GM06990 (cell line): ENCODE data around the gene GRM3.
A peak's percentile ranks its signal among the peaks of the same experiment; 100 is the strongest.

Source experiments
- DNase-seq: peaks from one replicate; pipeline ENCODE4 v3.0.0-alpha.2; 2011; ENCODE audit not compliant: insufficient read length; ENCODE audit errors: extremely low read depth
- H3K27me3 ChIP-seq: replicated peaks from 2 replicates; pipeline ENCODE4 v1.6.0; 2011; ENCODE audit warnings: low read length; ENCODE audit not compliant: control insufficient read depth, insufficient read depth
- H3K36me3 ChIP-seq: 2 replicates; pipeline ENCODE4 v1.5.1; 2011; ENCODE audit warnings: low read length; ENCODE audit not compliant: control insufficient read depth, insufficient read depth
- H3K4me3 ChIP-seq: replicated peaks from 2 replicates; pipeline ENCODE4 v1.5.1; 2011; ENCODE audit warnings: low read depth, mild to moderate bottlenecking, control low read depth, low read length
- TF ChIP-seq, protein P1 (sequence below): IDR thresholded peaks from 2 replicates; pipeline ENCODE4 v1.5.1; 2011; ENCODE audit warnings: low read length, control low read depth, mild to moderate bottlenecking, inconsistent platforms; ENCODE audit not compliant: insufficient read depth, poor library complexity, severe bottlenecking

Gene GRM3

DNA sequence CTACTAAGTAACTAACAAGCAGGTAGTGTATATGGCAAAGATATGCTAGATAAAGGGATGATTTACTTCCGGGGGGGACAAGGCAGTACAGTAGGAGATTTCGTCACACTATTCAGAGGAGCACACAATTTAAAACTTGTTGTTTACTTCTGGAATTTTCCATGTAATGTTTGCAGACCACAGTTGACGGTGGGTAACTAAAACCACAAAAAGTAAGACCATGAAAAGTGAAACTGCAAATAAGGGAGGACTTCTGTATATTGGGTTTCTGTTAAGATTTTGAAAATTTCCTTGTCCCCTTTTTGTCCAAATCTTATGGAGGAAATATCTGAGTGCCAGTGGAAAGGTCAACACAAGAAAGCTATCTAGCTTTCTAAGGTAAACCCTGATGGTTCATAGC is 245.8 kb downstream of the GRM3 start:
- no peaks in the 10 kb centered on the region for H3K27me3 ChIP-seq
- no peak for DNase-seq
- no peaks in the 10 kb centered on the region for H3K36me3 ChIP-seq
- TF ChIP-seq, protein P1, sequence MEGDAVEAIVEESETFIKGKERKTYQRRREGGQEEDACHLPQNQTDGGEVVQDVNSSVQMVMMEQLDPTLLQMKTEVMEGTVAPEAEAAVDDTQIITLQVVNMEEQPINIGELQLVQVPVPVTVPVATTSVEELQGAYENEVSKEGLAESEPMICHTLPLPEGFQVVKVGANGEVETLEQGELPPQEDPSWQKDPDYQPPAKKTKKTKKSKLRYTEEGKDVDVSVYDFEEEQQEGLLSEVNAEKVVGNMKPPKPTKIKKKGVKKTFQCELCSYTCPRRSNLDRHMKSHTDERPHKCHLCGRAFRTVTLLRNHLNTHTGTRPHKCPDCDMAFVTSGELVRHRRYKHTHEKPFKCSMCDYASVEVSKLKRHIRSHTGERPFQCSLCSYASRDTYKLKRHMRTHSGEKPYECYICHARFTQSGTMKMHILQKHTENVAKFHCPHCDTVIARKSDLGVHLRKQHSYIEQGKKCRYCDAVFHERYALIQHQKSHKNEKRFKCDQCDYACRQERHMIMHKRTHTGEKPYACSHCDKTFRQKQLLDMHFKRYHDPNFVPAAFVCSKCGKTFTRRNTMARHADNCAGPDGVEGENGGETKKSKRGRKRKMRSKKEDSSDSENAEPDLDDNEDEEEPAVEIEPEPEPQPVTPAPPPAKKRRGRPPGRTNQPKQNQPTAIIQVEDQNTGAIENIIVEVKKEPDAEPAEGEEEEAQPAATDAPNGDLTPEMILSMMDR, result no peak
- no peak overlapping the region for H3K4me3 ChIP-seq

DNA sequence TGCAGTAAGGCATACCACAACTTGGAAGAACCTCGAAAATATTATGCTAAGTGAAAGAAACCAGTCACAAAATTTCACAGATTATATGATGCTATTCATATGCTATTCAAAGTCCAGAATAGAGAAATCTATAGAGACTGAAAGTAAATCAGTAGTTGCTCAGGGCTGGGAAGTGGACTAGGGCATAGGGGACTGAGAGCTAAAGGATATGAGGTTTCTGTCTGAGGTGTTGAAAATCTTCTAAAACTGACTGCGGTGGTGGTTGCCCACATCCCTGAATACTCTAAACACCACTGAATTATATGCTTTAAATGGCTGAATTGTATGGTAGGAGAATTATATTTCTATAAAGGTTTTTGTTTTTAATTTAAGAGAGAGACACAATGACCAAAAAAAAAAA is 254.5 kb downstream of the GRM3 start:
- Histone ChIP-seq H3K27me3 (no peaks in the 10 kb centered on the region), H3K36me3 (no peaks in the 10 kb centered on the region), H3K4me3 (no peak overlapping the region)
- no peak for DNase-seq
- TF ChIP-seq, protein P1, result no peak

DNA sequence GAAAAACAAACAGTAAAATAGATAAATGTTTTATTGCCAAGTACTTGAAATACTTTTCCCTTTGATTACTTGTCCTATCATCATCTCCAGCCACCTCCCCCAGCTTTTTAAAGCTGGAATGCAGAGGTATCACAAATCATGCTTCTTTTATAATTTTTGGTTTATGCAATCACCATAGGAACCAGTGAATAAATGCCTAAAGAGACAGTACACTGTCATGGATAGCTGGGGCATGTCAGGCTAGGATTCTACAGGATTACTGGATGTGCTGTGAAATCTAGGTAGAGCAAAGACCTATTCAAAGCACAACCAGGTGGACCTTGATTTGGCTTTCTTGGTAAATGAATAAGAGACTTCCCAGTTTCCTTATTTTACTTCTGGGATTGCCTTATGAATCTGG is 257.2 kb downstream of the GRM3 start:
- TF ChIP-seq, protein P1, result no peak
- no peak for DNase-seq
- no peaks in the 10 kb centered on the region for H3K27me3 ChIP-seq
- no peak overlapping the region for H3K4me3 ChIP-seq
- H3K36me3 ChIP-seq, result no peaks in the 10 kb centered on the region

DNA sequence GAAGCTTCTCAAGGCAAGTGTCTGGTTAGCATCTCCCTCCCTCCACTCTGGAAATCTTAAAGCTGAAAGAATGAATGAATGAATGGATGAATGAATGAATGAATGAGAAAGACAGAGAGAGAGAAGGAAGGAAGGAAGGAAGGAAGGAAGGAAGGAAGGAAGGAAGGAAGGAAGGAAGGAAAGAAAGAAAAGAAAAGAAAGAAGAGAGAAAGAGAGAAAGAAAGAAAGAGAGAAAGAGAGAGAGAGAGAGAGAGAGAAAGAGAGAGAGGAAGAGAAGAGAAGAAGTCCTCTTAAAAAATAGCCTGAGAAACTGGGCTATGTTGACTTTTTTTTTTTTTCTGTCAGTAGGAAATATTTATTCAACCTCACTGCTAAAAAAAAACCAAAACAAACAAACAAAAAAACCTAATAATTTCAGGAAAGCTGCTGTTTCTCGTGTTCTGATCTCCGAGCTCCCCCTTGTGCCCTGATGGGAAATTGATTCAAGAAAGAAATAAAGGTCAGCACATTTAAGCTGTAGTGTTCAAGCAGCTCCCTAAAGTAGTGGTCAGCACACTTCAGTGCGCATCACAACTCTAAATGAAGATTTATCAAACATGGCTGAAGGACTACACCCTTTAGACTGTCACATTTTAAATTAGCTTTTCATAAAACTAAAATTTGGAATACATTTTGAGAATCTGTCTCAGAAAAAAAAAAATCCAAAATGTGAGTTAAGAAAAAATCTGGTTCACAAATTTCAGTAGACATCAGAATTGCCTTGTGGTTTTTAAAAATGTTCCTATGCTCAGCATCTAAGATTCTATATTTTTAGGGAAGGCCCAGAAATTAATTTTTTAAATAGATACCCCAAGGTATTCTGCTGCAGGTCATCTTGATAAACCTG is 261.5 kb downstream of the GRM3 start:
- DNase-seq, result no peak
- Histone ChIP-seq H3K36me3 (no peaks in the 10 kb centered on the region), H3K4me3 (no peak overlapping the region), H3K27me3 (no peaks in the 10 kb centered on the region)
- TF ChIP-seq, protein P1, result peak; percentile 68

DNA sequence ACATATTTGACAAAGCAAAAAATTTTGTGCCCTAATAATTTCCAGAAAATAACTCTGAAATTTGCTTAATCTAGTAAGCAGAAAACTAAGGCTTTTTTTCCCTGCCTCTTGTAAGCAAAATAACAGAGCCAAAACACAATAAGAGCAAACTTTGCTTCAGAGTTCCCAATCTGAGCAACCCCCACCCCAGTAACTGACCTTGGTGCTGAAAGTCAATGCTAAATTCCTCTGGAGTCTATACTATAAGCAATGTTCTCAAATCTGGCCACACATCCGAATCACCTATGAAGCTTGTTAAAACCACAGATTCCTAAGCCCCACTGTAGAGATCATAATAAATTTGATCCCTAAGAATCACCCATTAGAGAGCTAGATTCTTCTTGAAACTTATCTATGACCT is 265.2 kb downstream of the GRM3 start:
- Histone ChIP-seq H3K27me3 (no peaks in the 10 kb centered on the region), H3K4me3 (no peak overlapping the region), H3K36me3 (no peaks in the 10 kb centered on the region)
- DNase-seq, result no peak
- TF ChIP-seq, protein P1, result no peak
